PC-3 (cell line): ENCODE measurements around the gene CASZ1. TPM values are rescaled to one million over a fixed set of nuclear protein-coding genes. Genes with fewer than 3 reads are reported as not detected.

Experiments
- ATAC-seq: fragments of 200-7000 bp; cut with Tn5 transposase; 2 replicates; pipeline ENCODE4 v1.9.1; 2020; ENCODE audit warnings: mild to moderate bottlenecking, moderate library complexity
- BruUV-seq: library from RNA; stranded (reverse); fragments of 400-500 nt; replicated peaks from 2 replicates; lab custom pipeline; 2021; lab: Mats Ljungman, UMichigan
- CTCF ChIA-PET: fragments of 300-600 bp; sonication (Branson Sonifier 250); formaldehyde crosslinking; loops from one replicate; lab custom pipeline; 2022; ENCODE audit warnings: antibody characterized with exemption; lab: Charles Lee
- POLR2A ChIA-PET: fragments of 300-600 bp; sonication (Branson Sonifier 250); formaldehyde crosslinking; loops from one replicate; lab custom pipeline; 2022; ENCODE audit warnings: antibody characterized with exemption; ENCODE audit not compliant: unreplicated experiment; lab: Charles Lee
- DNase-seq: peaks from one replicate; pipeline ENCODE4 v3.0.0-alpha.2; 2015
- H2AFZ ChIP-seq: fragments of 300-600 bp; sonication (generic); 2 replicates; pipeline ENCODE4 v1.6.0; 2016; ENCODE audit warnings: antibody characterized with exemption, low read length
- H3F3A ChIP-seq: fragments of 300-600 bp; sonication (generic); one replicate; pipeline ENCODE4 v1.6.0; 2017; ENCODE audit warnings: antibody characterized with exemption, low read length, control low read depth, mild to moderate bottlenecking; ENCODE audit not compliant: unreplicated experiment
- H3K27ac ChIP-seq: fragments of 300-600 bp; sonication (generic); 2 replicates; pipeline ENCODE4 v1.5.1; 2016; ENCODE audit warnings: mild to moderate bottlenecking, low read length
- H3K27me3 ChIP-seq: fragments of 300-600 bp; sonication (generic); 2 replicates; pipeline ENCODE4 v1.6.1; 2016; ENCODE audit warnings: low read length, mixed read lengths
- H3K36me3 ChIP-seq: fragments of 300-600 bp; sonication (generic); 2 replicates; pipeline ENCODE4 v1.6.1; 2016; ENCODE audit warnings: low read depth, mixed run types, low read length, mixed read lengths
- H3K4me1 ChIP-seq: fragments of 300-600 bp; sonication (generic); 2 replicates; pipeline ENCODE4 v1.5.1; 2016; ENCODE audit warnings: low read length; ENCODE audit not compliant: insufficient read depth
- H3K4me2 ChIP-seq: fragments of 300-600 bp; sonication (generic); 2 replicates; pipeline ENCODE4 v1.6.0; 2016; ENCODE audit warnings: low read length
- H3K4me3 ChIP-seq: fragments of 300-600 bp; sonication (generic); 2 replicates; pipeline ENCODE4 v1.5.1; 2016; ENCODE audit warnings: mild to moderate bottlenecking, low read length, mixed read lengths
- H3K79me2 ChIP-seq: fragments of 300-600 bp; sonication (generic); 2 replicates; pipeline ENCODE4 v1.6.1; 2017; ENCODE audit warnings: low read length, mixed read lengths
- H3K9ac ChIP-seq: fragments of 300-600 bp; sonication (generic); 2 replicates; pipeline ENCODE4 v1.6.0; 2016; ENCODE audit warnings: mild to moderate bottlenecking, low read length
- H3K9me2 ChIP-seq: fragments of 300-600 bp; sonication (generic); replicated peaks from 2 replicates; pipeline ENCODE4 v1.6.1; 2016; ENCODE audit warnings: mixed run types, low read length, mixed read lengths
- H3K9me3 ChIP-seq: fragments of 300-600 bp; sonication (generic); 2 replicates; pipeline ENCODE4 v1.6.1; 2016; ENCODE audit warnings: low read length, mixed read lengths
- H4K20me1 ChIP-seq: fragments of 300-600 bp; sonication (generic); 2 replicates; pipeline ENCODE4 v1.6.1; 2016; ENCODE audit warnings: low read length, mixed read lengths
- EZH2 ChIP-seq: fragments of 300-600 bp; sonication (generic); IDR thresholded peaks from one replicate; pipeline ENCODE4 v1.6.1; 2017; ENCODE audit warnings: antibody characterized with exemption, mild to moderate bottlenecking, low read length; ENCODE audit not compliant: unreplicated experiment
- EZH2phosphoT487 ChIP-seq: fragments of 300-600 bp; sonication (generic); IDR thresholded peaks from 2 replicates; pipeline ENCODE4 v1.6.1; 2018; ENCODE audit warnings: mild to moderate bottlenecking, antibody characterized with exemption, low read length, borderline replicate concordance
- intact Hi-C: fragments of 100-400 bp; cut with micrococcal nuclease; formaldehyde crosslinking; loops from 2 replicates; pipeline ENCODE4 v1.9.0; 2023
- total RNA-seq: library from RNA; depleted of rRNA; stranded (reverse); fragments of >200 nt; gene quantifications from 2 replicates; pipeline ENCODE4 v1.2.3, GENCODE V29; 2014
- TF ChIP-seq, protein P1 (sequence below): fragments of 300-600 bp; sonication (generic); conservative IDR thresholded peaks from 2 replicates; pipeline ENCODE4 v1.5.1; 2017; ENCODE audit warnings: antibody characterized with exemption, low read depth, mild to moderate bottlenecking, low read length

CASZ1 gene
- total RNA-seq, 1 experiment from 2014 or later, result 12.8 TPM

GRCh38 chr1:10714337-10715114 is 81.9 kb downstream of the CASZ1 start:
- intact Hi-C loops, result no loop called here
- Histone ChIP-seq H3F3A (no peaks in the 10 kb centered on the region), H3K9me2 (no peaks in the 10 kb centered on the region), H3K27me3 (no peaks in the 10 kb centered on the region), H3K36me3 (no peaks in the 10 kb centered on the region), H3K9me3 (no peaks in the 10 kb centered on the region), H3K4me2 (no peak overlapping the region), H3K4me1 (no peaks in the 10 kb centered on the region), H3K79me2 (no peaks in the 10 kb centered on the region), H3K27ac (no peak overlapping the region), H3K4me3 (no peak overlapping the region), H4K20me1 (no peaks in the 10 kb centered on the region), H2AFZ (no peak overlapping the region), H3K9ac (no peak overlapping the region)
- DNase-seq (no peak), ATAC-seq (no peak)
- CTCF ChIA-PET, result no interaction called here
- no peak for TF ChIP-seq EZH2phosphoT487
- TF ChIP-seq, protein P1, sequence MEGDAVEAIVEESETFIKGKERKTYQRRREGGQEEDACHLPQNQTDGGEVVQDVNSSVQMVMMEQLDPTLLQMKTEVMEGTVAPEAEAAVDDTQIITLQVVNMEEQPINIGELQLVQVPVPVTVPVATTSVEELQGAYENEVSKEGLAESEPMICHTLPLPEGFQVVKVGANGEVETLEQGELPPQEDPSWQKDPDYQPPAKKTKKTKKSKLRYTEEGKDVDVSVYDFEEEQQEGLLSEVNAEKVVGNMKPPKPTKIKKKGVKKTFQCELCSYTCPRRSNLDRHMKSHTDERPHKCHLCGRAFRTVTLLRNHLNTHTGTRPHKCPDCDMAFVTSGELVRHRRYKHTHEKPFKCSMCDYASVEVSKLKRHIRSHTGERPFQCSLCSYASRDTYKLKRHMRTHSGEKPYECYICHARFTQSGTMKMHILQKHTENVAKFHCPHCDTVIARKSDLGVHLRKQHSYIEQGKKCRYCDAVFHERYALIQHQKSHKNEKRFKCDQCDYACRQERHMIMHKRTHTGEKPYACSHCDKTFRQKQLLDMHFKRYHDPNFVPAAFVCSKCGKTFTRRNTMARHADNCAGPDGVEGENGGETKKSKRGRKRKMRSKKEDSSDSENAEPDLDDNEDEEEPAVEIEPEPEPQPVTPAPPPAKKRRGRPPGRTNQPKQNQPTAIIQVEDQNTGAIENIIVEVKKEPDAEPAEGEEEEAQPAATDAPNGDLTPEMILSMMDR, result no peak
- no peak for TF ChIP-seq EZH2
- POLR2A ChIA-PET, result no interaction called here
- BruUV-seq, result no TSS peak

- no peaks in the 10 kb centered on the region for H3F3A ChIP-seq
- intact Hi-C loops, result no loop called here
- H2AFZ ChIP-seq, result no peak overlapping the region
- H3K9ac ChIP-seq, result no peak overlapping the region
- H3K4me2 ChIP-seq, result no peak overlapping the region
- BruUV-seq, result no TSS peak
- ATAC-seq, result no peak
- H3K79me2 ChIP-seq, result no peaks in the 10 kb centered on the region
- H3K36me3 ChIP-seq, result no peaks in the 10 kb centered on the region
- ChIA-PET CTCF (no interaction called here), POLR2A (no interaction called here)
- no peaks in the 10 kb centered on the region for H4K20me1 ChIP-seq
- no peak for DNase-seq
- TF ChIP-seq EZH2phosphoT487, result no peak
- TF ChIP-seq EZH2, result no peak
- TF ChIP-seq, protein P1, result no peak
- H3K27ac ChIP-seq, result no peak overlapping the region
- H3K9me3 ChIP-seq, result no peaks in the 10 kb centered on the region
- no peaks in the 10 kb centered on the region for H3K9me2 ChIP-seq
- no peak overlapping the region for H3K4me3 ChIP-seq
- H3K4me1 ChIP-seq, result no peaks in the 10 kb centered on the region
- no peaks in the 10 kb centered on the region for H3K27me3 ChIP-seq
Observed at GRCh38 chr1:10713614-10714013, 82.8 kb downstream of the CASZ1 start.
